SK-N-SH treated with all-trans-retinoic acid at 6 μM for 48 hours (cell line): ENCODE measurements around the gene MYCBP2.

Source experiments
- ATAC-seq: fragments of 200-7000 bp; cut with Tn5 transposase; 3 replicates; pipeline ENCODE4 v1.9.1; 2020; ENCODE audit warnings: mild to moderate bottlenecking, moderate library complexity
- ARNTL ChIP-seq: fragments of 450-650 bp; formaldehyde crosslinking; IDR thresholded peaks from 2 replicates; pipeline ENCODE4 v1.5.0; 2020; ENCODE audit warnings: low read depth, mild to moderate bottlenecking, moderate library complexity, borderline replicate concordance
- BACH2 ChIP-seq: fragments of 250-450 bp; sonication (Bioruptor Pico); IDR thresholded peaks from 2 replicates; pipeline ENCODE4 v1.9.0; 2021; ENCODE audit warnings: mild to moderate bottlenecking, borderline replicate concordance
- ESRRG ChIP-seq: fragments of 250-450 bp; sonication (Bioruptor Pico); IDR thresholded peaks from 2 replicates; pipeline ENCODE4 v1.6.1; 2021; ENCODE audit warnings: mild to moderate bottlenecking
- ISL1 ChIP-seq: fragments of 250-450 bp; sonication (Bioruptor Pico); IDR thresholded peaks from 2 replicates; pipeline ENCODE4 v2.1.2; 2022; ENCODE audit warnings: mild to moderate bottlenecking, moderate library complexity
- OSR1 ChIP-seq: fragments of 250-450 bp; sonication (Bioruptor Pico); IDR thresholded peaks from 2 replicates; pipeline ENCODE4 v1.8.0; 2022; ENCODE audit warnings: moderate library complexity, mild to moderate bottlenecking, inconsistent platforms
- PPARA ChIP-seq: fragments of 250-450 bp; sonication (Bioruptor Pico); IDR thresholded peaks from 2 replicates; pipeline ENCODE4 v1.5.0; 2020; ENCODE audit warnings: mild to moderate bottlenecking, borderline replicate concordance
- RARB ChIP-seq: fragments of 250-450 bp; sonication (Bioruptor Pico); IDR thresholded peaks from 2 replicates; pipeline ENCODE4 v1.8.0; 2021; ENCODE audit warnings: mild to moderate bottlenecking, moderate library complexity
- SNAI2 ChIP-seq: fragments of 250-450 bp; sonication (Bioruptor Pico); IDR thresholded peaks from 2 replicates; pipeline ENCODE4 v1.5.0; 2020; ENCODE audit warnings: mild to moderate bottlenecking, moderate library complexity
- TCF4 ChIP-seq: fragments of 250-450 bp; sonication (Bioruptor Pico); IDR thresholded peaks from 2 replicates; pipeline ENCODE4 v1.8.0; 2021; ENCODE audit warnings: mild to moderate bottlenecking, moderate library complexity, borderline replicate concordance
- TOX ChIP-seq: fragments of 250-450 bp; sonication (Bioruptor Pico); IDR thresholded peaks from 2 replicates; pipeline ENCODE4 v1.8.0; 2021; ENCODE audit warnings: mild to moderate bottlenecking, moderate library complexity, borderline replicate concordance
- ZFP3 ChIP-seq: fragments of 250-450 bp; sonication (Bioruptor Pico); IDR thresholded peaks from 2 replicates; pipeline ENCODE4 v1.5.0; 2020; ENCODE audit warnings: mild to moderate bottlenecking, moderate library complexity
- ZFP30 ChIP-seq: fragments of 450-650 bp; formaldehyde crosslinking; IDR thresholded peaks from 2 replicates; pipeline ENCODE4 v1.5.0; 2022; ENCODE audit warnings: mild to moderate bottlenecking, moderate library complexity
- ZNF565 ChIP-seq: fragments of 450-650 bp; formaldehyde crosslinking; conservative IDR thresholded peaks from 2 replicates; pipeline ENCODE4 v1.5.0; 2020; ENCODE audit warnings: low read depth, mild to moderate bottlenecking, moderate library complexity
- ZNF8 ChIP-seq: fragments of 450-650 bp; formaldehyde crosslinking; IDR thresholded peaks from 2 replicates; pipeline ENCODE4 v1.5.0; 2020; ENCODE audit warnings: mild to moderate bottlenecking, moderate library complexity
- TF ChIP-seq, protein P1 (sequence below): fragments of 250-450 bp; sonication (Bioruptor Pico); IDR thresholded peaks from 2 replicates; pipeline ENCODE4 v1.5.1; 2021; ENCODE audit warnings: mild to moderate bottlenecking, moderate library complexity
- TF ChIP-seq, protein P2 (sequence below): fragments of 250-450 bp; sonication (Bioruptor Pico); IDR thresholded peaks from 2 replicates; pipeline ENCODE4 v1.8.0; 2021; ENCODE audit warnings: low read depth, mild to moderate bottlenecking, moderate library complexity, borderline replicate concordance
- TF ChIP-seq, protein P3 (sequence below): fragments of 250-450 bp; sonication (Bioruptor Pico); IDR thresholded peaks from 2 replicates; pipeline ENCODE4 v1.5.1; 2020; ENCODE audit warnings: low read depth, mild to moderate bottlenecking, moderate library complexity
- TF ChIP-seq, protein P4 (sequence below): fragments of 250-450 bp; sonication (Bioruptor Pico); IDR thresholded peaks from 2 replicates; pipeline ENCODE4 v1.8.0; 2020; ENCODE audit warnings: mild to moderate bottlenecking, moderate library complexity, borderline replicate concordance
- TF ChIP-seq, protein P5 (sequence below): fragments of 250-450 bp; sonication (Bioruptor Pico); IDR thresholded peaks from 2 replicates; pipeline ENCODE4 v1.5.0; 2020; ENCODE audit warnings: mild to moderate bottlenecking, moderate library complexity

MYCBP2 gene

DNA sequence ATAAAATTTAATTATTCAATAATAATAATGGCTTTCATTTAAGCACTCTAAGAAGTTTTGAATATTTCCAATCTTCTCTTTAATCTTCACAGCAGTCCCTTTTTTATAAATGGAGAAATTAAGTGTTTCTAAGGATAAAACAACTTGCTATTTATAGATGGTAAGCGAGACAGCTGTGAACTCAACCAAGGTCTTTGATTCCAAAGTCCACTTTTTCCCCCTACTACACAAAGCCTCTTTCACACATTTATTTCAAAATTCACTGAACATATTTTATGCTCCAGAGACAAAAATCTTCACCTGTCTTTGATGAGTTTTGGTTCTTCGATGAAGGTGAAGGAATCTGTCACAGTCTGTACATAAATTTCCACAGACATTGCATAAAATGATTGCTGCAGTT is 265.5 kb downstream of the MYCBP2 start:
- TF ChIP-seq ZNF565 (CRISPR knock-in tag): no peak
- no peak for TF ChIP-seq SNAI2 (CRISPR knock-in tag)
- TF ChIP-seq ZNF8 (CRISPR knock-in tag): no peak
- TF ChIP-seq ISL1 (CRISPR knock-in tag): no peak
- TF ChIP-seq, protein P1, sequence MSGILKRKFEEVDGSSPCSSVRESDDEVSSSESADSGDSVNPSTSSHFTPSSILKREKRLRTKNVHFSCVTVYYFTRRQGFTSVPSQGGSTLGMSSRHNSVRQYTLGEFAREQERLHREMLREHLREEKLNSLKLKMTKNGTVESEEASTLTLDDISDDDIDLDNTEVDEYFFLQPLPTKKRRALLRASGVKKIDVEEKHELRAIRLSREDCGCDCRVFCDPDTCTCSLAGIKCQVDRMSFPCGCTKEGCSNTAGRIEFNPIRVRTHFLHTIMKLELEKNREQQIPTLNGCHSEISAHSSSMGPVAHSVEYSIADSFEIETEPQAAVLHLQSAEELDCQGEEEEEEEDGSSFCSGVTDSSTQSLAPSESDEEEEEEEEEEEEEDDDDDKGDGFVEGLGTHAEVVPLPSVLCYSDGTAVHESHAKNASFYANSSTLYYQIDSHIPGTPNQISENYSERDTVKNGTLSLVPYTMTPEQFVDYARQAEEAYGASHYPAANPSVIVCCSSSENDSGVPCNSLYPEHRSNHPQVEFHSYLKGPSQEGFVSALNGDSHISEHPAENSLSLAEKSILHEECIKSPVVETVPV (CRISPR knock-in tag): no peak
- TF ChIP-seq BACH2 (CRISPR knock-in tag): no peak
- no peak for TF ChIP-seq OSR1 (CRISPR knock-in tag)
- TF ChIP-seq, protein P2, sequence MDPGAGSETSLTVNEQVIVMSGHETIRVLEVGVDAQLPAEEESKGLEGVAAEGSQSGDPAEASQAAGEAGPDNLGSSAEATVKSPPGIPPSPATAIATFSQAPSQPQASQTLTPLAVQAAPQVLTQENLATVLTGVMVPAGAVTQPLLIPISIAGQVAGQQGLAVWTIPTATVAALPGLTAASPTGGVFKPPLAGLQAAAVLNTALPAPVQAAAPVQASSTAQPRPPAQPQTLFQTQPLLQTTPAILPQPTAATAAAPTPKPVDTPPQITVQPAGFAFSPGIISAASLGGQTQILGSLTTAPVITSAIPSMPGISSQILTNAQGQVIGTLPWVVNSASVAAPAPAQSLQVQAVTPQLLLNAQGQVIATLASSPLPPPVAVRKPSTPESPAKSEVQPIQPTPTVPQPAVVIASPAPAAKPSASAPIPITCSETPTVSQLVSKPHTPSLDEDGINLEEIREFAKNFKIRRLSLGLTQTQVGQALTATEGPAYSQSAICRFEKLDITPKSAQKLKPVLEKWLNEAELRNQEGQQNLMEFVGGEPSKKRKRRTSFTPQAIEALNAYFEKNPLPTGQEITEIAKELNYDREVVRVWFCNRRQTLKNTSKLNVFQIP: no peak
- TF ChIP-seq, protein P3, sequence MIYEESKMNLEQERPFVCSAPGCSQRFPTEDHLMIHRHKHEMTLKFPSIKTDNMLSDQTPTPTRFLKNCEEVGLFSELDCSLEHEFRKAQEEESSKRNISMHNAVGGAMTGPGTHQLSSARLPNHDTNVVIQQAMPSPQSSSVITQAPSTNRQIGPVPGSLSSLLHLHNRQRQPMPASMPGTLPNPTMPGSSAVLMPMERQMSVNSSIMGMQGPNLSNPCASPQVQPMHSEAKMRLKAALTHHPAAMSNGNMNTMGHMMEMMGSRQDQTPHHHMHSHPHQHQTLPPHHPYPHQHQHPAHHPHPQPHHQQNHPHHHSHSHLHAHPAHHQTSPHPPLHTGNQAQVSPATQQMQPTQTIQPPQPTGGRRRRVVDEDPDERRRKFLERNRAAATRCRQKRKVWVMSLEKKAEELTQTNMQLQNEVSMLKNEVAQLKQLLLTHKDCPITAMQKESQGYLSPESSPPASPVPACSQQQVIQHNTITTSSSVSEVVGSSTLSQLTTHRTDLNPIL (CRISPR knock-in tag): no peak
- TF ChIP-seq ZFP3 (CRISPR knock-in tag): no peak
- TF ChIP-seq, protein P4, sequence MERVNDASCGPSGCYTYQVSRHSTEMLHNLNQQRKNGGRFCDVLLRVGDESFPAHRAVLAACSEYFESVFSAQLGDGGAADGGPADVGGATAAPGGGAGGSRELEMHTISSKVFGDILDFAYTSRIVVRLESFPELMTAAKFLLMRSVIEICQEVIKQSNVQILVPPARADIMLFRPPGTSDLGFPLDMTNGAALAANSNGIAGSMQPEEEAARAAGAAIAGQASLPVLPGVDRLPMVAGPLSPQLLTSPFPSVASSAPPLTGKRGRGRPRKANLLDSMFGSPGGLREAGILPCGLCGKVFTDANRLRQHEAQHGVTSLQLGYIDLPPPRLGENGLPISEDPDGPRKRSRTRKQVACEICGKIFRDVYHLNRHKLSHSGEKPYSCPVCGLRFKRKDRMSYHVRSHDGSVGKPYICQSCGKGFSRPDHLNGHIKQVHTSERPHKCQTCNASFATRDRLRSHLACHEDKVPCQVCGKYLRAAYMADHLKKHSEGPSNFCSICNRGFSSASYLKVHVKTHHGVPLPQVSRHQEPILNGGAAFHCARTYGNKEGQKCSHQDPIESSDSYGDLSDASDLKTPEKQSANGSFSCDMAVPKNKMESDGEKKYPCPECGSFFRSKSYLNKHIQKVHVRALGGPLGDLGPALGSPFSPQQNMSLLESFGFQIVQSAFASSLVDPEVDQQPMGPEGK (CRISPR knock-in tag): no peak
- TF ChIP-seq, protein P5, sequence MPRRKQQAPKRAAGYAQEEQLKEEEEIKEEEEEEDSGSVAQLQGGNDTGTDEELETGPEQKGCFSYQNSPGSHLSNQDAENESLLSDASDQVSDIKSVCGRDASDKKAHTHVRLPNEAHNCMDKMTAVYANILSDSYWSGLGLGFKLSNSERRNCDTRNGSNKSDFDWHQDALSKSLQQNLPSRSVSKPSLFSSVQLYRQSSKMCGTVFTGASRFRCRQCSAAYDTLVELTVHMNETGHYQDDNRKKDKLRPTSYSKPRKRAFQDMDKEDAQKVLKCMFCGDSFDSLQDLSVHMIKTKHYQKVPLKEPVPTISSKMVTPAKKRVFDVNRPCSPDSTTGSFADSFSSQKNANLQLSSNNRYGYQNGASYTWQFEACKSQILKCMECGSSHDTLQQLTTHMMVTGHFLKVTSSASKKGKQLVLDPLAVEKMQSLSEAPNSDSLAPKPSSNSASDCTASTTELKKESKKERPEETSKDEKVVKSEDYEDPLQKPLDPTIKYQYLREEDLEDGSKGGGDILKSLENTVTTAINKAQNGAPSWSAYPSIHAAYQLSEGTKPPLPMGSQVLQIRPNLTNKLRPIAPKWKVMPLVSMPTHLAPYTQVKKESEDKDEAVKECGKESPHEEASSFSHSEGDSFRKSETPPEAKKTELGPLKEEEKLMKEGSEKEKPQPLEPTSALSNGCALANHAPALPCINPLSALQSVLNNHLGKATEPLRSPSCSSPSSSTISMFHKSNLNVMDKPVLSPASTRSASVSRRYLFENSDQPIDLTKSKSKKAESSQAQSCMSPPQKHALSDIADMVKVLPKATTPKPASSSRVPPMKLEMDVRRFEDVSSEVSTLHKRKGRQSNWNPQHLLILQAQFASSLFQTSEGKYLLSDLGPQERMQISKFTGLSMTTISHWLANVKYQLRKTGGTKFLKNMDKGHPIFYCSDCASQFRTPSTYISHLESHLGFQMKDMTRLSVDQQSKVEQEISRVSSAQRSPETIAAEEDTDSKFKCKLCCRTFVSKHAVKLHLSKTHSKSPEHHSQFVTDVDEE (CRISPR knock-in tag): no peak
- no peak for TF ChIP-seq ZFP30 (CRISPR knock-in tag)
- no peak for TF ChIP-seq RARB (CRISPR knock-in tag)
- no peak for TF ChIP-seq ESRRG
- TF ChIP-seq, all 23 proteins: peak for 0
- no peak for ATAC-seq

DNA sequence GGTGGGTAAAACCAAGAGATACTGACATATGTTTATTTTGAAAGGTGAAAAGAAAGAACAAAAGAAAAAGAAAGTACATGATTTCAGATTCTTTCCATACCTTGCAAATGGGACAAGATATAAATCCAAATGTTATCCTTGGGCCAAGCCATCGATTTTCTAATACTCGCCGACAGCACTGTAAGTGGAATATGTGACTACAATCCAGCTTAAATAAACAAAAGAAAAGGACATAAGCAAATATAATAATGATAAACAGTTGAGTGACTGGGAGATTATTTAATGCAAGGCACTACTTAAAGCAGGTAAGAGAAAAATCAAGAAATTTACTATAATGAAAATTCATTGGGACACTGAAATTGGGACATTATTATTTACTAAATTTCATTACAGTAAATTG is 270.0 kb downstream of the MYCBP2 start:
- no peak for ATAC-seq
- TF ChIP-seq ZNF8 (CRISPR knock-in tag) (no peak), ESRRG (no peak), TOX (no peak), ZFP3 (CRISPR knock-in tag) (no peak), ARNTL (CRISPR knock-in tag) (no peak), OSR1 (CRISPR knock-in tag) (no peak), RARB (CRISPR knock-in tag) (no peak), TCF4 (CRISPR knock-in tag) (no peak), PPARA (no peak)
- TF ChIP-seq, protein P3 (CRISPR knock-in tag): no peak
- TF ChIP-seq, protein P4 (CRISPR knock-in tag): no peak
- TF ChIP-seq, all 23 proteins: peak for 0
